ENCODE data around the gene RPL26.

GRCh38 chr17:8397636-8398035 lies 14.6 kb upstream of the RPL26 start, which contains the start of gene RNF222:
- TF ChIP-seq, protein P1, sequence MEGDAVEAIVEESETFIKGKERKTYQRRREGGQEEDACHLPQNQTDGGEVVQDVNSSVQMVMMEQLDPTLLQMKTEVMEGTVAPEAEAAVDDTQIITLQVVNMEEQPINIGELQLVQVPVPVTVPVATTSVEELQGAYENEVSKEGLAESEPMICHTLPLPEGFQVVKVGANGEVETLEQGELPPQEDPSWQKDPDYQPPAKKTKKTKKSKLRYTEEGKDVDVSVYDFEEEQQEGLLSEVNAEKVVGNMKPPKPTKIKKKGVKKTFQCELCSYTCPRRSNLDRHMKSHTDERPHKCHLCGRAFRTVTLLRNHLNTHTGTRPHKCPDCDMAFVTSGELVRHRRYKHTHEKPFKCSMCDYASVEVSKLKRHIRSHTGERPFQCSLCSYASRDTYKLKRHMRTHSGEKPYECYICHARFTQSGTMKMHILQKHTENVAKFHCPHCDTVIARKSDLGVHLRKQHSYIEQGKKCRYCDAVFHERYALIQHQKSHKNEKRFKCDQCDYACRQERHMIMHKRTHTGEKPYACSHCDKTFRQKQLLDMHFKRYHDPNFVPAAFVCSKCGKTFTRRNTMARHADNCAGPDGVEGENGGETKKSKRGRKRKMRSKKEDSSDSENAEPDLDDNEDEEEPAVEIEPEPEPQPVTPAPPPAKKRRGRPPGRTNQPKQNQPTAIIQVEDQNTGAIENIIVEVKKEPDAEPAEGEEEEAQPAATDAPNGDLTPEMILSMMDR (IDR thresholded peaks at IDR 0.05), result no peak
- no peak for TF ChIP-seq POLR2A (IDR thresholded peaks at IDR 0.05)

Measured in Peyer's patch (tissue), 4 donors.